Fibroblast of gingiva (primary cell): ENCODE data around the gene MLC1.

Experiments used
- DNase-seq: peaks from one replicate; pipeline ENCODE4 v3.0.0-alpha.2; 2011; ENCODE audit warnings: low read depth

The MLC1 gene

GRCh38 chr22:50085211-50085972 lies at the start of gene MLC1:
TSS of gene MLC1 (minus strand) at chr22:50085426. CDS start at chr22:50084902, 524 bp downstream.
- no peak for DNase-seq

DNA sequence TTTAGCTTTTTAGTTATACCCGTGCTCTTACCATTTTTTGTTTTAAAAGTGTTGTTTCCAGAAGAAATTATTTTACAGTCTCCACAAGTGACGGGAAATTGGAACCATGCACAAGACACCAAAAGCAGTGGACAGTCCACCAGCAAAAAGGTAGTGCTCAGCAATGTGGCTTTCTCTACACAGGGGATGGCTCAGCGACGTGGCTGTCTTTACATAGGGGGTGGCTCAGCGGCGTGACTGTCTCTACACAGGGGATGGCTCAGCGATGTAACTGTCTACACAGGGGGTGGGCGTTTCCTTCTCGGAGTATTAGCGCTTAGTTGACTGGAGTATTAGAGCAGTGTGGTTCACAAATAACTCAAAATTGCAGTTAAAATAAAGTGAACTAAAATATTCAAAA lies 49.3 kb upstream of the MLC1 start:
- no peak for DNase-seq

GRCh38 chr22:50131894-50132293 lies 46.7 kb upstream of the MLC1 start:
- no peak for DNase-seq

GRCh38 chr22:50129121-50129736 lies 44.0 kb upstream of the MLC1 start:
- no peak for DNase-seq

DNA sequence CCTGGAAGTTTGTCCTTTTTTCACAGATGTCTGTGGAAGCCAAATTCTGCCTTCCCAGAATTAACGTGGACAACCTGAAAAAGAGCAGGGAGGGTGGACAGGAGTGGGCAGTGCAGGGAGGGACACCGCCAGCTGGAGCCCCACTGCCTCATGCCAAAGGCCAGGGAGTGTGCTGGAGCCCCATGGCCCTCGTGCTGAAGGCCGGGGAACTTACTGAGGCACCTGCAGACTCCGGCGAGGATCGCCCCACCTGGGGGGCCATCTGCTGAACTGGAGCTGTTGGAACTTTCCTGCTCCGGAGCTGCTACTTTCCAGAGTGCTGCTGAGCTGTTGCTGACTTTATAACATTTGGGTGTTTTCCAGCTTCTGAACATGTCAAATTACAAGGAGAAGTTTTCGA lies 39.8 kb upstream of the MLC1 start:
- DNase-seq, result no peak

- DNase-seq, result no peak
Measured at GRCh38 chr22:50123119-50123518, 37.9 kb upstream of the MLC1 start.

- no peak for DNase-seq
Measured at GRCh38 chr22:50121202-50121740, 36.0 kb upstream of the MLC1 start.

GRCh38 chr22:50119768-50120251 lies 34.6 kb upstream of the MLC1 start:
- DNase-seq, result no peak

GRCh38 chr22:50119169-50119767 lies 34.0 kb upstream of the MLC1 start:
- no peak for DNase-seq

GRCh38 chr22:50118557-50119168 lies 33.4 kb upstream of the MLC1 start:
- DNase-seq, result peak; percentile 19

- DNase-seq, result no peak
Measured at GRCh38 chr22:50118129-50118528, 32.9 kb upstream of the MLC1 start.

GRCh38 chr22:50117168-50117762 lies 32.0 kb upstream of the MLC1 start:
- no peak for DNase-seq

- DNase-seq, result no peak
Measured at GRCh38 chr22:50115693-50116092, 30.5 kb upstream of the MLC1 start.

DNA sequence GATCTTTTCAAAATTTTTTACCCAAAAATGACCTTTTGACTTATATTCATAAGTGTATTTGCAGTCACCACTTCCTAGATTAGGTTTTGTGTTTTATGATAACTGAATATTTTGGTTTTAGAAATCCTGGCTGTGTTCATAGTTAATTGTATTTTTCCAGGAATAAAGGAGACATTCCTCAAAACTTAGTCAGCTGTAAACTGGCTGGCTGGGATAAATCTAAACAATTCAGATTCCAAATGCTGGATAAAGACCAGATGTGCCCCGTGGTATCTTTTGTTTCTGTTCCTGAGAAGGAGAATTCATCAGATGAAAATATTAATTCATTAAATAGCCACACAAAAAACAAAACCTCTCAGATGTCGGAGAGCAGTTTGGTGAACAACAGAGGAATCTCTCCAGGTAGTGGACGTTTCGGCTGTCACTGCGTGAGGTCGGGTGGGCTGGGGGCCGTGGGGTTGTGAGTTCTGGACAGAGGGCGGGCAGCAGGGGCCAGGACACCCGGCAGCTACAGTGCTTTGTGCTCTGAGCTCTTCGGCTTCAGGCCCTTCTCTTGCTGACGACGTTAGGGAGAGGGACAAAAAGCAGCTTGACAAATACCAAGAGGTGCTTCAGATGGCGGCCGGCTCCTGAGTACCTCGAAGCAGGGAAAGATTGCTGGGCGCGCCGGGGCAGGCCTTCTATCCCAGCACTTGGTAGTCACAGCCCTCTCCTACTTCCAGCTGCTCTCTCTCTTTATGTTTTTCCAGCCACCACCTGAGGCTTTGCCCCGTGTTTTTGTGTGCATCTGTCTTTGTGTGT lies 29.2 kb upstream of the MLC1 start:
- peak; percentile 60 for DNase-seq

DNA sequence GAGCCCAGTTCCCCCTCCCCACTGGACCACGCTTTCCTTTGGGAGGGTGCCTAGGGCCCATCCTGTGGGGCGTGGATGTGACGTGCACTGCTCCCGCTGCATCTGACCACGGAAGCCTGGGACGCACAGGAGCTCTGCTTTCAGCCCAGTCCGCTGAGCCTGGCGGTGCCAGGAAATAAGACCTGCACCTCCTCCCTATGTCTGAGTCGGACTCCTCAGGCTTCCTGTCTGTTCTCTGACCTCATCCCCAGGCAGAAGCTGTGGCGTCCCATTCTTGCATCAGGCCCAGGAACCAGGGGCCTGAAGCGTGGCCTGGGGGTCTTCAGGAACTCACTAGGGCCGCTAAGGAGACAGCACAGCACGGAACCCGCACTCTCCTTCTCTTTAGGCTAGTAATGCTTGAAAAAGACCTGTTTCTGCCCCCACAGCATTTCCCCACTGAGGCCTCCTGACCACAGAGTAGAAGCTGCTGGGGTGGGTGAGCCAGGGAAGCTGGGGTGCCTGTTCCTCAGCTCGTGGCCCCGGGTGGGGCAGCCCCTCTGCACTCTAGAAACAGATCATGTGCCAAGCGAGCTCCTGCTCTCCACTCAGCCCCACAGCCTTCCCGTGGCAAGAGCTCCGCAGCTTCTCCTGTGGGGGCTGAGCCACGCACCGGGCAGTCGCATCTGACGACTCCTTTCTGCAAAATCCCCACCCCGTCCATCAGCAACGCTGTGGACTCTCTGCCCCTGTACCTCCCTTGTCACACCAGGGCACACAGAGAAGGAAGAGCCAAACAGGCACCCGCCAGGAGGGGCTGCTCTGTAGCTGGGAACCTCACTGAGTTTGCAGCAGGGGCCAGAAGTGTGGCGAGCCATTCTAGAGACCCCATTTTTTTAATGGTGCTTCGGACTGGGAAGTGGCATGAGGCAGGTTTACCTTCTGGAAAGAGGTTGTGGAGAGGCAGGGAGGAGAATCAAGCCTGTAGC lies 27.2 kb upstream of the MLC1 start:
- DNase-seq, result no peak

- DNase-seq, result no peak
Measured at GRCh38 chr22:50111056-50111455, 25.8 kb upstream of the MLC1 start.

GRCh38 chr22:50107529-50107928 lies 22.3 kb upstream of the MLC1 start:
- DNase-seq, result no peak

GRCh38 chr22:50105208-50106100 lies 20.2 kb upstream of the MLC1 start:
- DNase-seq, result no peak

DNA sequence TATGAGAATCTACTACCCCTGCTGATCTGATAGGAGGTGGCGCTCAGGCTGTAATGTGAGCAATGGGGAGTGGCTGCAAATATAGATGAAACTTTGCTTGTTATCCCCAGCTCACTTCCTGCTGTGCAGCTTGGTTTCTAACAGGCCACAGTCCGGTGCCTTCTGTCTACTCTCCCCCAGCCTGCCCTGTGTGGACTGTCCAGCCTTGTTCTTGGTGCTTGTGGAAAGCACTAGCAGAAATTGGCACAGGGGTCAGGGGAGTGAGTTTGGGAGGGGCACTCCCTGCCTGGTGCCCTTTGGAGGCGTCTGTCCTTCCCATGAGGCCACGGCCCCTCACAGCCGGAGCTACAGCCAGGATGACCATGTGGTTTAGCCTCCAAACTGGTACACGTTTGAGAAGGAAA lies 18.9 kb upstream of the MLC1 start:
- DNase-seq, result no peak
